ENCODE results near the gene MSH5.

DNA sequence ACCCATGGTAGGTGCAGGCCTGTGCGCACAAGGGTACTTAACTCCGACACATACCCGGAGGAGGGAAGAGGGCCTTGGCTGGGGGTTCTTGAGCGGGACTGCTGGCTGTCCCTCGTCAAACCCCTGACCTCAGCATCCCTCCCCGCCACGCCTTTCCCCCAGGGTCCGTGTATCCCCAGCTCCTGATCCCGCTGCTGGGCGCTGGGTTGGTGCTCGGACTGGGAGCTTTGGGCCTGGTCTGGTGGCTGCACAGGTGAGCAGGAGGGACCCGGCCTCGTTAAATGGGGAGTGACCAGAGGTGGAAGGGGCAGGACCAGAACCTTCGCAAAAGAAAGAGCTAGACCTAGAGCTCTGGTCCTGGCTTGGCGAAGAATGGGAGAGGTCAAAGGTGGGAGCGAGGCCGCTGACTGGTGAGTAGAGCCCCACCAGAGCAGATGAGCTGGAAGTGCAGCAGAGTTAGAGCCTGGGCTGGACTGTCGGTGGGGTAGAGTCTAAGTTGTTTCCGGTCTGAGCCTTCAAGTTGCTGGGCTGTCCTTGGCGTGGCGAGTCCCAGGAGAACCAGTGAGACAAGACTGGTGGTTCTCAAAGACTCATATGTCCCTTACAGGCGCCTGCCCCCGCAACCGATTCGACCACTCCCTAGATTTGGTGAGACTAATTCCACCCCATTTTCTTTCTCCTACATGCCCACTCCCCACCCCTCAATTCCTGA lies 15.7 kb upstream of the MSH5 start:
- TF ChIP-seq EZH2 (IDR thresholded peaks at IDR 0.05; ENCODE audit: borderline replicate concordance, low read length) = no peak
- TF ChIP-seq, protein P1, sequence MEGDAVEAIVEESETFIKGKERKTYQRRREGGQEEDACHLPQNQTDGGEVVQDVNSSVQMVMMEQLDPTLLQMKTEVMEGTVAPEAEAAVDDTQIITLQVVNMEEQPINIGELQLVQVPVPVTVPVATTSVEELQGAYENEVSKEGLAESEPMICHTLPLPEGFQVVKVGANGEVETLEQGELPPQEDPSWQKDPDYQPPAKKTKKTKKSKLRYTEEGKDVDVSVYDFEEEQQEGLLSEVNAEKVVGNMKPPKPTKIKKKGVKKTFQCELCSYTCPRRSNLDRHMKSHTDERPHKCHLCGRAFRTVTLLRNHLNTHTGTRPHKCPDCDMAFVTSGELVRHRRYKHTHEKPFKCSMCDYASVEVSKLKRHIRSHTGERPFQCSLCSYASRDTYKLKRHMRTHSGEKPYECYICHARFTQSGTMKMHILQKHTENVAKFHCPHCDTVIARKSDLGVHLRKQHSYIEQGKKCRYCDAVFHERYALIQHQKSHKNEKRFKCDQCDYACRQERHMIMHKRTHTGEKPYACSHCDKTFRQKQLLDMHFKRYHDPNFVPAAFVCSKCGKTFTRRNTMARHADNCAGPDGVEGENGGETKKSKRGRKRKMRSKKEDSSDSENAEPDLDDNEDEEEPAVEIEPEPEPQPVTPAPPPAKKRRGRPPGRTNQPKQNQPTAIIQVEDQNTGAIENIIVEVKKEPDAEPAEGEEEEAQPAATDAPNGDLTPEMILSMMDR (IDR thresholded peaks at IDR 0.05; ENCODE audit: low read length) = no peak

Measured in OCI-LY1 (cell line).